Measurements from ENCODE around the gene MTM1.

MTM1 gene

DNA sequence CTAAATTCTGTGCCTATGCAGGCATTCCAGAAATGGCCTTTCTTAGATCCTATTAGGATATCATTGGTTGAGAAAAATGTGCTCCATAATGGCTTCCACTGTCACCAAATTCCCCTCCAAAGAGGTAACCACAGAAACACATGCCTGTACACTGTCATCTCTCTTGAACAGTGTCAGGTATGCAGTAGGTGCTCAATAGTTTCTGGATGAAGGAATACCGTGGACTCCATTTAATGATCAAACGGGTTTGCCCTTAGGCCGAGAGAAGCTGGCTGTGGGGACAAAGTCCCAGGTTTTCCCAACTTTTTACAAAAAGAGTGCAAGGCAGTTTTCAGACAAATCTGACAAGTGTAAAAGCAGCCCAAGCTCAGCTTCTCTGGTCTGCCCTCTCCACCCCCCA lies 16.5 kb upstream of the MTM1 start:
- no peak for FAIRE-seq

- FAIRE-seq, result no peak
Measured at GRCh38 chrX:150558424-150558823, 10.0 kb upstream of the MTM1 start.

GRCh38 chrX:150564838-150565237 lies 3.6 kb upstream of the MTM1 start:
- FAIRE-seq, result no peak

GRCh38 chrX:150565551-150565950 lies 2.9 kb upstream of the MTM1 start:
- FAIRE-seq, result no peak

- no peak for FAIRE-seq
Measured at GRCh38 chrX:150566734-150567182, 1.7 kb upstream of the MTM1 start.

DNA sequence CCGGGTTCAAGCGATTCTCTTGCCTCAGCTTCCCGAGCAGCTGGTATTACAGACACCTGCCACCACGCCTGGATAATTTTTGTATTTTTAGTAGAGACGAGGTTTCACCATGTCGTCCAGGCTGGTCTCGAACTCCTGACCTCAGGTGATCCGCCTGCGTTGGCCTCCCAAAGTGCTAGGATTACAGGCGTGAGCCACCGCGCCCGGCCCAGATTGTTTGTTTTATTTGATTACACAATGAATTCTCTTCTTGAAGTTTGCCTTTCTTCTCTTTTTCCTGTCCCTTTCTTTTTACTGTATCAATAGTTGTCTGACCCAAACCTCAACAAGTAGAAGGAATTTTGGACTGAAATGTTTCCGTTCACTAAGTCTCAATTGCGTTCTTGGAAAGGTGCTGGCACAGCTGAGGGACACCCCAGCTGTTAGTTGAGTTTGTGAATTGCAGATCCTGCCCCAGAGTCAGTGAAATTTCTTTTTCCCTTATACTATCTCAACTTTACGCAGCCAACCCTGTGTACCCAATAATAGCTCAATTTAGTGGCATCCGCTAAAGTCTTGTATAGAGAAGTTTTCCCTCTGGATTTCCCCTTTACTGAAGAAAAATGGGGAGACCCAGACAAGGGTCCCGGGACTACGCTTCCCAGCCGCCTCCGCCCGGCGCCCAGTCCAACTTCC lies 639 bp upstream of the MTM1 start:
- no peak for FAIRE-seq

DNA sequence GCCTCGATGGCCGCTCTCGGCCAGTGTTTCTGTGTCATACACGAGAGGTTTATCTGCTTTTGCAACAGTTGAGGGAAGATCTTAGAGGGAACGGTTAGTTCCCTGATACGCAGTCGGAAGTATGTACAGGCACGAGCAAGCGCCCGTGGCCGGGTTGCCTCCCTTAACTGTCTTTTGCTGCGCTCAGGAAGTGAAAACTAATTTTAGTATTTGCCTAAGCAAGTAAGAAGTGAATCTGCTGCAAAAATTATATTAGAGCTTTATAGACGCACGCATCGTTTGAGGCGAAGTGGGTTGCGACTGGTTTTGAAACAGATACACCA lies 695 bp downstream of the MTM1 start:
- FAIRE-seq, result no peak

DNA sequence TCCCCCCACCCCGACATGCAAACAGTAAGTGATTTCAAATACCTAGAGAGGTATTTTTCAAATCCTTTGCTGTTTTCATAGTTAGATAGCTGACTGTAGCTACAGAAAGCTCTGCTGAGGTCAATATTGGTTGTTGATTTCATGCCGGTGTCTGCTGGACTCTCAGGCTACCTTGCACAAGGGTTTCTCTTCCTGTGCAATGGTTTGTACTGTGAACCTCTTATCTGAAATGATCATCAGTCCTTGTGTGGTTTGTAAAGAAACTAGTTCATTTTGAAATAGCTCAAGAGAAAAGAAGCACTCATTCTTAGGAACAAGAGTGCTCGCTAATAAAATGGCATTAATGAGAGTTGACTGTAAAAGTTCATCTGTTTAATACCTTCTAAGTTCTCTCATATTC lies 2.1 kb downstream of the MTM1 start:
- no peak for FAIRE-seq

DNA sequence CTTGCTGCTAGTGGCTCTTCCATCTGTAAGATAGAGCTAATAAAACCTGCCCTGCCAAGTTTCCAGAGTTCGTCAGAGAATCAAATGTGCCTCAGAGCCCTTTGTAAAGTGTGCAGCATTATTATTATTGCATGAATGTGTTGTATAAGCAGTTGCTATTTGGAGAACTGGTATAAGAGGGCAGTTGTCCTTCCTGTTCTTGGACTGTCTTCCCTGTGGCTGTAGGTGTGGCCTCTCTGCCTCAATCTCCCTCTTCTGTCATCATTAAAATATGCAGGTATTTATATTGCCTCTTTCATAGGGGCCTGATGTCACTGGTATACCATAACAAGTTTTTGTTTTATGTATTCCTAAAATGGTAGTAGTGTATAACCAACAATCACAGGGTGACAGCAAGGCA lies 3.8 kb downstream of the MTM1 start:
- no peak for FAIRE-seq

GRCh38 chrX:150573106-150573505 lies 4.7 kb downstream of the MTM1 start:
- no peak for FAIRE-seq

GRCh38 chrX:150573702-150574101 lies 5.3 kb downstream of the MTM1 start:
- FAIRE-seq, result no peak

DNA sequence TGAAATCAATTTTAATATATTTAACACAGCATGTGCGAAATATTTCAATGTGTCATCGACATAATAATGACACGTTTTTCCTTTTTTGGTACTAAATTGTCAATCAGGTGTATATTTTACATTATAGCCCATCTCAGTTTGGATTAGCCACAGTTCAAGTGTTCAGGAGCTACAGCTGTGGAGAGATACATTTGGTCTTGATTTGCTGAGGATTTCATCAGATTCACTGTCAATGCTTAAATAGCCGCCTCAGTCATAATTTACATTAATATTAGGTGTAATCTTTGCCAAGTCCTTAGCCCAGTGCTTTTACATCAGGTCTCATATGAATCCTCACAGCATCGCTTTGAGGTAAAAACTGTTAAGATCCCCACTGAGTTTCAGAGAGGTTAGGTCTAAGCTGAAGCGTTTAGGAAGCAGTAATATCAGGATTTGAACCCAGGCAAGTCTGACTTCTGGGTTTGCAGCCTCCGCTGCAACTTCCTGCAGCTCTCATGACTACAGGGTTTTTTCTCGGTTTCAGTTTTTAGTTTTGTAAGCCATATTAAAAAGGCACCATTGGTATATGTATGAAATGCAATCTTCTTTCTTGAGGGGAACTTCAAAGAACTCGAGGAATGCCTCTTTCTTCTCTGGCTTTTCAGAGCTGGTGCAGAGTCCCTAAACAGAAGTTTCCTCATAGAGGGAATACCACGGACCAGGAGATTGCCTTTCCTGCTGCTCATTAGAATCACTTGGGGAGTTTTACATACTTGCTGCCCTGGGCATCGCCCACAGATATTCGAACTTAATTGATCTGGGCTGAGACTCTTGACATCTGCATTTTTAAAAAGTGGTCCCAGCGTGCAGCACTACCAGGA lies 6.4 kb downstream of the MTM1 start:
- no peak for FAIRE-seq

- FAIRE-seq, result no peak
Measured at GRCh38 chrX:150575419-150575814, 7.0 kb downstream of the MTM1 start.

GRCh38 chrX:150577174-150577573 lies 8.8 kb downstream of the MTM1 start:
- no peak for FAIRE-seq

GRCh38 chrX:150581093-150581775 lies 12.8 kb downstream of the MTM1 start:
- no peak for FAIRE-seq

- no peak for FAIRE-seq
Measured at GRCh38 chrX:150582338-150582948, 14.0 kb downstream of the MTM1 start.

- FAIRE-seq, result no peak
Measured at GRCh38 chrX:150587585-150588503, 19.4 kb downstream of the MTM1 start.

DNA sequence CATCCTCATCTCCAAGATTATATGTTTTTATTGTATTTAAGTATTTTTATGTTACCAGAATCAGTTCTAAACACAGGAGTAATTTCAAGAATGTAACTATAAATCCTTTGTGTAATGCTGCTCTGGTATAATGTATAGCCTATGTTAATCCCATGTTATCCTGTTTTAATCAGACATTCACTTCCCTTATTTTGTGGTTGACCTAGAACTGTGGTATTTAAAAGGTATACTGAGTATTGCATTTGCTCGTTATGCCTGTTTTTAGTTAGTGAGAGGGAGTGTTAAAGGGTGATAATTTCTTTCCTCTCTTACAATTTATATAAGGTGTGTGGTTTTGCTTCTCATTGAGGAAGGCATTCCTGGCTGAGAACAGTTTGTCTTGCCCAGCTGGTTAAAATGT lies 26.2 kb downstream of the MTM1 start:
- FAIRE-seq, result no peak

DNA sequence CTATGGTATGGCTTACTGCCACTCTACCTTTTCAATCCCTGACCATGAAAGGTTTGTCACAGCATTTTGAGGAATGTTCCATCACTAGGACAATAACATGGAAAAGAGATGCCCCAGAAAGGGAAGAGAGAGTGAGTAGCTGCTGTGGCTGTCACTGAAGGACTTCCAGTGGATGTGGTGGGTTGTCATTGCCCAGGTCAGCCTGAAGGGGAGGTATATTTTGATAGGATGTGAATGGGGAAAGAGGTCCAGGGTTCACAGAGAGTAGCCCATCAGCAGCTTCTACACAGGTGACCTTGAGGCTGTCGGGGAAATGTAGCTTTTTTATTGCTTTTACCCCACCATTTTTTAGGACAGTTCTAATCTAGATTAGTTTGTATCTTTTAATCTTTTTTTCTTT lies 30.8 kb downstream of the MTM1 start:
- FAIRE-seq, result no peak

DNA sequence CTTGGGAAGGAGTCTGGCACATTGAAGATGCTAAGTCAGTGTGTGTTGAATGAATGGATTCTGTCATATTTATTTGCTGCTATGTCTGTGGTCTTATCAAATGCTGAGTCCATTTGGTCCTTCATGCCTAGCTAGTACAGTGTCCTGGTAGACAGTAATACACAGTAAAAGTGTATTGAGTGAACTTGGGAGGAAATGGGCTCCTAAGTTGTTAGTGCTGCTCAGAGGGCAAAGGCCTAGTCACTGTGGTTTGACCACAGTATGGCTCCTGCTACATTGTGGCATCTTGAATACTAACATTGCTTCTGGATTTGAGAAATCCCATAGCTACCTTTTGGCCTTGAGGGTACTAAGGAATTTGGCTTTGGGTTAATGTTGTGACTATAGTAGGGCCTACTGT lies 33.9 kb downstream of the MTM1 start:
- FAIRE-seq, result no peak

DNA sequence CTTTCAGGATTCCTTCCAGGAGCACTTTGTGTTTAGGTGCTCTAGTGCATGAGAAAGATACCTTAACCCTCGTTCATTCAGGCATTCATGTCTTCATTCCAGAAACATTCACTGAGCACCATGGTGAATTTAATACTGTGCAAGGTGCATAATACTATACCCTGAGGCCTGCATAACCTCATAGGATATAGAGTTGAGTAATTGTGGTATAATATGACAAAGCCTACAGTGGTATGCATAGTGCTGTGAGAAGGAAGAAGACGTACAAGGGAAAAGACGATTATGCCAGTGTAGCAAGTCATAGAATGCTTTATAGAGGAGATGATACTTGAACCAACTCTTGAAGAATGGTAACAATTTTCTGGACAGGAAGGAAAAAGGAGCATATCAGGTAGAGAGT lies 34.3 kb downstream of the MTM1 start:
- FAIRE-seq, result no peak

DNA sequence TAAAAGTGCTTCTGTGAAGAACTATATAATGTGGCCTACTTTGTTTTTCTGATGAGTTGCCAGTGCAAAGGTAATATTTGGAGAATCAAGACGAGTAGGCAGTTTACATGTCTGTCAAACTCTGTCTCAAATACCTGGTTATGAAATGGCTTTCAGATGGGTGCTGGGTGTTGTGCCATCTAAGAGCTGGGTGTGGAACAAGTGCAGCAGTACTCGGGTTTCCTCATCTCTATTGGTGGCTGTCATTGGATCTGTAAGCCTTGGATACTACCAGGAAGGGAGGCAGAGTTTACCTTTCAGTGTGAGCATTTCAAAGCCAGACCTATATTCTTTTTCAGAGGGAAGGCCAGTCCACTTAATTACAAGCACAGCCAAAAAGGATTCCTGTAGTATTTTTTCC lies 37.2 kb downstream of the MTM1 start:
- no peak for FAIRE-seq

GRCh38 chrX:150607201-150607600 lies 38.8 kb downstream of the MTM1 start:
- FAIRE-seq, result no peak
